GM12872 (cell line): ENCODE data around the gene ACSBG1.

Experiments used
- CTCF ChIP-seq: IDR thresholded peaks from 3 replicates; pipeline ENCODE4 v1.5.1; 2011; ENCODE audit warnings: low read depth, mild to moderate bottlenecking, low read length, moderate library complexity; ENCODE audit not compliant: insufficient read depth

ACSBG1 gene

GRCh38 chr15:78241017-78241416, 6.7 kb upstream of the ACSBG1 start:
- peak; percentile 92 for TF ChIP-seq CTCF

- no peak for TF ChIP-seq CTCF
Observed at GRCh38 chr15:78239811-78240210, 5.4 kb upstream of the ACSBG1 start.

- TF ChIP-seq CTCF: no peak
Observed at GRCh38 chr15:78237146-78237545, 2.8 kb upstream of the ACSBG1 start.

GRCh38 chr15:78236491-78236890, 2.1 kb upstream of the ACSBG1 start:
- TF ChIP-seq CTCF: no peak

GRCh38 chr15:78233496-78233895, 869 bp downstream of the ACSBG1 start:
- no peak for TF ChIP-seq CTCF

- TF ChIP-seq CTCF: no peak
Observed at GRCh38 chr15:78232951-78233350, 1.4 kb downstream of the ACSBG1 start.

GRCh38 chr15:78229431-78230406, 4.6 kb downstream of the ACSBG1 start:
- no peak for TF ChIP-seq CTCF
